ENCODE measurements around the gene KCNK10.

DNA sequence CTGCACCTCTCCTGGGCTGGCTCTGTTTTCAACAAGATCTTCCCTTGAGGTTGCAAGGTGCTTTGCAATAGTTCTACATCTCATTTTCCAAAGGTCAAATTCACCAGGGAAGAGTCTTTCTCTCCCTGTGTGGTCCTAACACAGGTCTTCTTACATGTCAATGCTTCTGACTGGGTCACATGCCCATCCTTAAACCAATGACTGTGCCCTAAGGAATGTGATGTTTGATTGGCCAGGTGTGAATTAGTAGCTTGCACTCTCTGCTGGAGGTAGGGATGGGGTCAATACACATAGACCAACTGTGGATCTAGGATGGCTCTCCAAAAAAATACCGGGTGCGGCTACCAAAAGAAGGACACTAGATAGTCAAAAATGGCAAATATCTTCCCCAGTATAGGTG, 19.9 kb upstream of the KCNK10 start:
- TF ChIP-seq CTCF (IDR thresholded peaks at IDR 0.05) (no peak), POLR2A (IDR thresholded peaks at IDR 0.05) (no peak)

Measured in lower leg skin (tissue), 3 donors.